Ovary (tissue), 3 donors: ENCODE data around the gene SDK1.

Experiments used
- CTCF ChIP-seq, 3 donors: fragments of 450-650 bp in 2 of 3; fragments of 200-600 bp in 1 of 3; IDR thresholded peaks; one replicate each; pipeline versions ENCODE4 v1.5.1 to v1.8.0; 2016 to 2022; ENCODE audit warnings: antibody characterized with exemption in 3 of 3, mild to moderate bottlenecking in 1 of 3
- POLR2A ChIP-seq: fragments of 450-650 bp; IDR thresholded peaks from one replicate; pipeline ENCODE4 v1.6.1; 2017; ENCODE audit warnings: antibody characterized with exemption, mild to moderate bottlenecking, moderate library complexity
- donor health status: DM: no; HTN: no; CAD: no.

GRCh38 chr7:4209126-4209525 lies 908.1 kb downstream of the SDK1 start:
- TF ChIP-seq CTCF (IDR thresholded peaks at IDR 0.05) (no peak), POLR2A (no peak)
